ENCODE results near the gene KCTD19.

KCTD19 gene

DNA sequence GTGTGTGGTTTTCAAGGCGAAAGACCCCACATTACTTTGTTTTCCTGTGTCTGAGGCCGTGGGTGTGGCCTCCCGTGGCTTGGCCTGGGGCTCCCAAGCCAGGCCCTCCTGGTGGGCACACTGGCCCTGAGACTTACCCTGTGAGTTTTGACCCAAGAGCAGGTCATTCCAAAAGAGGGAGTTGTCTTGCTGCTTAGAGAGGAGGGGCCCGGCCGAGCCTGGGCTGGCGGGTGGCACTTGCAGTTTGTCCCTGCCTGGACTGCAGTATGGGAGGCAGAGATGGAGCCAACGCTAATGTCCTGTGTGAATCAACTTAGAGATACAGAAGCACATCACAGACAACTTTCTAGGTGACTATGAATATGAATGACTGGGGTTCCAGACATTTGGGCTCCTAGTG lies 24.5 kb downstream of the KCTD19 start:
- peak overlapping the region; percentile 31 for H3K27ac ChIP-seq
- TF ChIP-seq, protein P1, sequence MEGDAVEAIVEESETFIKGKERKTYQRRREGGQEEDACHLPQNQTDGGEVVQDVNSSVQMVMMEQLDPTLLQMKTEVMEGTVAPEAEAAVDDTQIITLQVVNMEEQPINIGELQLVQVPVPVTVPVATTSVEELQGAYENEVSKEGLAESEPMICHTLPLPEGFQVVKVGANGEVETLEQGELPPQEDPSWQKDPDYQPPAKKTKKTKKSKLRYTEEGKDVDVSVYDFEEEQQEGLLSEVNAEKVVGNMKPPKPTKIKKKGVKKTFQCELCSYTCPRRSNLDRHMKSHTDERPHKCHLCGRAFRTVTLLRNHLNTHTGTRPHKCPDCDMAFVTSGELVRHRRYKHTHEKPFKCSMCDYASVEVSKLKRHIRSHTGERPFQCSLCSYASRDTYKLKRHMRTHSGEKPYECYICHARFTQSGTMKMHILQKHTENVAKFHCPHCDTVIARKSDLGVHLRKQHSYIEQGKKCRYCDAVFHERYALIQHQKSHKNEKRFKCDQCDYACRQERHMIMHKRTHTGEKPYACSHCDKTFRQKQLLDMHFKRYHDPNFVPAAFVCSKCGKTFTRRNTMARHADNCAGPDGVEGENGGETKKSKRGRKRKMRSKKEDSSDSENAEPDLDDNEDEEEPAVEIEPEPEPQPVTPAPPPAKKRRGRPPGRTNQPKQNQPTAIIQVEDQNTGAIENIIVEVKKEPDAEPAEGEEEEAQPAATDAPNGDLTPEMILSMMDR (conservative IDR thresholded peaks at IDR 0.05): no peak
- TF ChIP-seq ZFX (IDR thresholded peaks at IDR 0.05): no peak

DNA sequence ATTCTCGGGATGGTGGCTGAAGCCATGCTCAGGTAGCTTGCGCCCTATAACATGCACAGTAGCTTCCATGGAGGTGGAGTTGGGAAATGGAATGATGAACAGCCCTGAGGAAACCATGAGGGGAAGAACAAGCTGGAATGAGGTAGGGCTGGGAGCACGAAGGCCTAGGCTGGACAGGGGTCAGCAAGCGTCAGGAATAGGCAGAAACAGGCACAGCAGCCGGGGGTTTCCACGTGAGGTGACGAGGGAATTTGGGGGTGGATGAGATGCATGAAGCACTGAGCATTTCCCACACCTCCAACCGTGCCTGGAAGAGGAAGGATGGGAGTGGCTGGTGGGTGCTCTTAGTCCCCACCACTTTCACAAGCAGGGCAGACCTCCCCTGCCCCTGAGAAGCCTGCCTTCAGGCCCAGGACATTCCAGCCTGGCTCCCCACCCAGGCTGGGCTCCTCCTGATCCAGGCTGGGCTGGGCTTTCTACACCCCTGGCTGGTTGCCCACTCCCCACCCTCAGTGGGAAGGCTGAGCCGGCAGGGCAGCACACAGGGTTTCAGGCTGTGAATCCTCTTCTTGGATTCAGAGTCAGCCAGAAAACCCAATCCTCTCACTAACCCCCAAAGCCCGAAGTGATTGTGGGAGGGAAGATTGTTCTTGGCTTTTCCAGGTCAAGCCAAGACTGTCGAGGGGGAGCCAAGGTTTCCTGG lies 25.3 kb downstream of the KCTD19 start:
- no peak for TF ChIP-seq ZFX (IDR thresholded peaks at IDR 0.05)
- TF ChIP-seq, protein P1 (conservative IDR thresholded peaks at IDR 0.05): no peak
- peak overlapping the region; percentile 31 for H3K27ac ChIP-seq

DNA sequence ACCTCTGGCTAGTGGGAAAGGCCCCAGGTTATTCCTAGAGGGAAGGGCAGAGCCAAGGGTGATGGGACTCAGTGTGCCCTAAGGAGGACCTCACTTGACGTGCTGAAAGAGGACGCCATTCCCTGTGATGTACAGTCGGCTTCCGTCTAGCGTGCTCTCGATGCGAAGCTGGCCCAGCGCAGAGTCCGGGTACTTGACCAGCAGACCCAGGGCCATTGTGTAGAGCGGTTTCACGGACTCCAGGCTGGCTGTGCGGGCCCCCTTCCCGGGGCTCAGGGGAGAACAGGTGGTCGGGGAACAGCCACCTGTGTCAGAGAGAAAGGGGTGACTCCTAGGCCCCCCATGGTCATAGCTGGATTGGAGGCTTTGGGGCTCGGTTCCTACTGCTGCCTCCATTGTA lies 27.3 kb downstream of the KCTD19 start:
- no peak for TF ChIP-seq ZFX (IDR thresholded peaks at IDR 0.05)
- TF ChIP-seq, protein P1 (conservative IDR thresholded peaks at IDR 0.05): no peak
- H3K27ac ChIP-seq: no peak overlapping the region

DNA sequence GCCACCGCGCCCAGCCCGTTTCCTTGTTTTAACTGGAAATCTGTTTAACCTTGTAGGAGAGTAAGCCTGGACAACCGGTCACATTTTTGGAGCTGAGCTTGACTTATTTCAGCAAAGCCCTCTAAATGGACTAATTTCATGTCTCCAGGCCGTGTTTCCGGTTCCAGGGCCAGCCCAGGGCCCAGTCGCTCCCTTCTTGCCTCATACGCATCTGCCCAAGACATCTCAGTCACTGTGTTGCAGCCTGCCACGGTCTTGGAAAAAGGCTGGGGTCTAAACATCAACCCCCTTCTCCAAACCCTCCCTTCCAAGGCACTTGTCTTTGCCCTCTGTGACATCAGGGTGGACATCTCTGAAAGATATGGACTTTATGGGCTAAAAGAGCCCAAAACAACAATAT lies 28.3 kb downstream of the KCTD19 start:
- TF ChIP-seq ZFX (IDR thresholded peaks at IDR 0.05): no peak
- TF ChIP-seq, protein P1 (conservative IDR thresholded peaks at IDR 0.05): no peak
- H3K27ac ChIP-seq: no peak overlapping the region

DNA sequence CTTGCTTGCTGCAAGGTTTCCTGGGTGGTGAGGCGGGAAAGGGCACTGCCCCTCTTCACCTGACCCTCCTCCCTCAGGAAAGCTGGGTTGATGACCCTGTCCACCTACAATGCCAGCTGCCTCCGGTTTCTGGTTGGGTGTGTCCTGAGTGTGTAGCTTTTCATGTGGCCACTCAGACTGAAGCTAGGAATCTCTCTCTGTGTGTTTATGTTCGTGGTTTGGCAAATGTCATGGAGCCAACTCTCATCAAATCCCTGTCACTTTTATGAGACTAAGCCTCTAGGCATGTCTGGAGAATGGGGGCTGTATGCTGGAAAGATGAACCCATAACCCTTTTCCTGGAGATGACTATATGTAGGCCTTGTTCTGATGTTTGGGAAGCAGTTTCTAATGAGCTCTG lies 30.1 kb downstream of the KCTD19 start:
- TF ChIP-seq, protein P1 (conservative IDR thresholded peaks at IDR 0.05): no peak
- no peak for TF ChIP-seq ZFX (IDR thresholded peaks at IDR 0.05)
- no peak overlapping the region for H3K27ac ChIP-seq

DNA sequence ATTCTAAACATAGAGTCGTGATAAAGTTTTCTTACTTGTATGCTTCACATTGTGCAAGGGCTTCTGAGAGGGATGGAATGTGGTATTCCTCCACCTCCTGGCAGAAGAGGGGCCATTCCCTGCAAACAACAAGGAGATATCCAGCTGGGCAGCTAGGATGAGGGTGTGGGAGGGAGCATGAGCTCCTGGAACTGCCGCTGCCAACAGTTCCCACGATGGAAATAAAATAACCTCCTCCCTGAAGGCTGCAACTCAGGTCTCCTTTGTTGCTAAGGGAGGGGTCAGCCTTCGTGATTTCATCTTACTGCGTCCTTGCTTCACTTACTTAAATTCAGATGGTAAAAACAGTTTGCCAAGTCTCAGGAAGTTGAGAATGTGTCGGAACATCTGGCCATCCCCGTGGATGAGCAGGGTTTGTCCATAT lies 31.6 kb downstream of the KCTD19 start:
- H3K27ac ChIP-seq: no peak overlapping the region
- TF ChIP-seq ZFX (IDR thresholded peaks at IDR 0.05): no peak
- TF ChIP-seq, protein P1 (conservative IDR thresholded peaks at IDR 0.05): no peak

DNA sequence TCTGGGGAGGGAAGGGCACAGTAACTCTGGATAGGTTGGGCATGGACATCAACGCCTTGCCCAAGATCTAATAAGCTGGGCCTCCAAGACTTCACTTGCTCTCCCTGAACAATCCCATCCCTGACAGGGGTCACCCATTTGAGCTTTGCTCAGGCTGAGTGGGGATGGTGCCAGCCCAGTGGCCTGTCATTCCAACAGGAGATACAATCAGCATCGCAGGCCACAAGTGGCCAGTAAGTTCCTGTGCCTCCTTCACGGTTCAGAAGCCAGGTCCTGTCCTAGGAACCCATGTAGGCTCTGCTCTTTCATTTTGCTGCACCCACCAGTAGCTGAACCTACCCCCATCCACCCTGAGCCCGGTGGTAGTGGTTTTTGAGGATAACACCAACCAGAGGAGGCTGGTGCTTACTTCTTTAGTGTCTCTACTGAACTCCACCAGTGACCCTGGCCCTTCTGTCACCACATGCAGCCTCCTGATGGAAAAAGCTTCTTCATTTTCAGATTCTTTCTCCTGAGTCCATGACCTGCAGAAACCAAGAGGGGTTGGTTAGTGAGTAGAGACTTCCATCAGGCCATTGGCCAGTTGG lies 32.3 kb downstream of the KCTD19 start:
- no peak overlapping the region for H3K27ac ChIP-seq
- TF ChIP-seq, protein P1 (conservative IDR thresholded peaks at IDR 0.05): no peak
- no peak for TF ChIP-seq ZFX (IDR thresholded peaks at IDR 0.05)
